Testis (tissue), 5 donors: ENCODE results near the gene TVP23C. TPM values are rescaled to one million over a fixed set of nuclear protein-coding genes. Genes with fewer than 3 reads are reported as not detected.
"Not testable (repeated sequence)": the region's sequence is repeated elsewhere in the genome, so short reads cannot be mapped to it uniquely, and the experiment has no call there.

Experiments used
- DNase-seq: peaks from one replicate; pipeline ENCODE4 v3.0.0-alpha.2; 2019
- H3K27ac ChIP-seq, 2 donors: fragments of 200-600 bp; sonication (generic); one replicate each; pipeline ENCODE4 v1.5.1; 2019
- H3K27me3 ChIP-seq: fragments of 200-600 bp; sonication (generic); one replicate; pipeline ENCODE4 v1.5.1; 2019
- H3K36me3 ChIP-seq: fragments of 200-600 bp; sonication (generic); one replicate; pipeline ENCODE4 v1.5.1; 2017; ENCODE audit warnings: low read depth; ENCODE audit errors: missing control alignments
- H3K4me1 ChIP-seq: fragments of 200-600 bp; sonication (generic); one replicate; pipeline ENCODE4 v1.5.1; 2019
- H3K4me3 ChIP-seq, 2 donors: fragments of 200-600 bp; sonication (generic); one replicate each; pipeline ENCODE4 v1.5.1; 2017 to 2019
- H3K9me3 ChIP-seq: fragments of 200-600 bp; sonication (generic); one replicate; pipeline ENCODE4 v1.5.1; 2017
- WGBS, 2 donors: methylation state at CpG; one replicate each; pipeline ENCODE4 v1.1.5; 2018; 5-methylcytosine and 5-hydroxymethylcytosine counted together
- intact Hi-C: fragments of 100-400 bp; cut with DNase I; formaldehyde crosslinking; loops from one replicate; pipeline ENCODE4 v1.15.1; 2023; ENCODE audit warnings: low total_unique reads
- long read RNA-seq, 2 donors: transcript quantifications; one replicate each; lab custom pipeline, GENCODE V29; 2026
- polyA plus RNA-seq: library from polyadenylated mRNA; stranded (reverse); fragments of 350-450 nt; fragmentation: Illumina TruSeq; extraction: RNeasy Lipid Tissue Mini Kit (QIAGEN cat#74804); gene quantifications from one replicate; pipeline ENCODE4 v1.2.3, GENCODE V29; 2014; ENCODE audit warnings: low read depth, low replicate concordance; ENCODE audit not compliant: insufficient read depth
- total RNA-seq, 2 donors: library from RNA; depleted of rRNA; stranded (reverse); fragments of >200 nt; gene quantifications; one replicate each; pipeline ENCODE4 v1.2.3, GENCODE V29; 2016

The TVP23C gene
- 10 to 100 TPM; 41.1 to 48.6 TPM for total RNA-seq
- 6.3 TPM for polyA plus RNA-seq
- long read RNA-seq, donor 1: 0 reads
- long read RNA-seq, donor 2: 0 reads

DNA sequence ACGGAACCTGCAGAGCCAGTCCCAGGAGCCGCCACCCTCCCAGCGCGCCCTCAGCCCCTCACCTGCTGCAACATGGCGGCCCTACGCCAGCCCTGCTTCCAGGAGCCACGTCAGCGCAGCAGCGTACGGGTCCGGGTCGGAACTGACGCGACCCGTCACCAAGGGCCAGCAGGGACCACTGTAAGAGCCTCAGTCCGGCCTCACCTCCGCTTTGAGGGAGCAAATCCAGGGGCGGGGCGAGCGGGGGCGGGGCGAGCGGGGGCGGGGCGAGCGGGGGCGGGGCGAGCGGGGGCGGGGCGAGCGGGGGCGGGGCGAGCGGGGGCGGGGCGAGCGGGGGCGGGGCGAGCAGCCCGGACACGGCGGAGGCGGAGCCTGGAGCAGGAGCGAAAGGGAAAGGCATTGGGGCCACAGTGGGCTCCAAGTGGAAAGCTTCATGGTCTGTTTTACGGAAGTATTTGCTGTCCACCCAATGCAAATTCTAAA lies at the start of gene TVP23C:
TVP23C (minus strand) TSS at position 109 of the 483 bp plus-strand sequence; CDS start at position 74, 35 bp downstream.
- Histone ChIP-seq H3K4me3 (peak within 1 kb of the TSS; percentile 87 to 89), H3K27ac (peak within 1 kb of the TSS; percentile 77 to 80)
- intact Hi-C loops, H3K27me3 ChIP-seq, H3K4me1 ChIP-seq, H3K9me3 ChIP-seq, H3K36me3 ChIP-seq: not testable (repeated sequence)
- DNase-seq: peak; percentile 80
- WGBS, 2 donors: 1 to 2% methylated on average over 20 to 23 of the region's 46 CpGs

DNA sequence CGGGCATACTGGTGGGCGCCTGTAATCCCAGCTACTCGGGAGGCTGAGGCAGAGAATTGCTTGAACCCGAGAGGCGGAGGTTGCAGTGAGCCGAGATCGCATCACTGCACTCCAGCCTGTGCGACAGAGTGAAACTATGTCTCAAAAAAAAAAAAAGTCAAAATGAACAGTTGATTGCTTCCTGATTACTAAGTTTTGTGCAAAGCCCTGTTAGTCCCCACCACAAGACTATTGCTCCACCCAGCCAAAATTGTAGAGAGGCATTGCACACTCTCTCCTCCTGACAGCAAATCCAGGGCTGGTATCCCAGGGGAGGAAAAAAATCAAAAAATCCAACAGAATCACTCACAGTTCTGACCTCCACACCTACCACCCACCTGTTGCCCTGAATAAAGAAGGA lies 29.7 kb upstream of the TVP23C start:
- DNase-seq, H3K36me3 ChIP-seq, intact Hi-C loops, H3K4me1 ChIP-seq, H3K9me3 ChIP-seq, H3K27ac ChIP-seq, H3K27me3 ChIP-seq, H3K4me3 ChIP-seq: not testable (repeated sequence)
- WGBS, 2 donors: 92 to 93% methylated on average over 8 of the region's 8 CpGs

DNA sequence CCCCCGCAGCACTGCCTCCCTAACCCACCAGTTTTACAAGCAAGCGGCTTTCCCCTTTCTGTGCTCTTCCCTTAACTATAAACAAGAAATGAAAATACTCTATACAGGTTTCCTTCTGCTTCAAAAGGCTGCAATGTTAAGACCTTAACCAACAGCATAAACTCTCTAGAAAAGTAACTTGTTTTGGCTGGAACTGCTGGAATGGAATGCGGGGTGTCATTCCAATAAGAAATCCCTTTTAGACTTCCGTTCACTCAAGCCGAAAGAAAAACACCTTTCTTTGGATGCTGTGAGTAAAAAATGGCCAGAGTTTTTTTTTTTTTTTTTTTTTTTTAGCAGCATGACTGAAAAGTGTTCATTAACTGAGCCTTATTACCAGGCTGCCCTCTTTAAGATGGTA lies 28.7 kb upstream of the TVP23C start:
- H3K36me3 ChIP-seq, H3K9me3 ChIP-seq, H3K27me3 ChIP-seq, H3K4me3 ChIP-seq, DNase-seq, H3K27ac ChIP-seq, H3K4me1 ChIP-seq, intact Hi-C loops: not testable (repeated sequence)
- 56 to 62% methylated on average over 5 of the region's 5 CpGs for WGBS, 2 donors

DNA sequence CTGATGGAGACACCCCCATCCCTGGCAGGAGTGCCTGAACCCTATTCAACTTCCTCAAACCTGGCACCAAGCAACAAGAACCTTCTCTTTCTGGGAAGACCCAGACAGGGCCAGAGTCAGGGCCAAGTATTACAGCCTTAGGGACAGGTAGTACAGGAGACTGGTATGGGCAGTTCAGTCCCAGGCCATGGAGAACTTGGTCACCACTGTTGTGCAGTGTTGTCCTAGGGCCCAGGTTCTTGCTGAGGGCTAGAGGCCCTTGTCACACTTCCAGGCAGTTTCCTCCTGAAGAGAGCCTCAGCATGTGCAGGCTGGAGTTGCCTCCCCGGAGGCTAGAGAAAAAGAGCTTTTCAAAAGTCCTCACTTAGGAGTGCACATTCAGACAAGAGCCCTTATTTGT lies 27.6 kb upstream of the TVP23C start:
- H3K27me3 ChIP-seq, H3K36me3 ChIP-seq, H3K4me3 ChIP-seq, H3K27ac ChIP-seq, DNase-seq, H3K4me1 ChIP-seq, intact Hi-C loops, H3K9me3 ChIP-seq: not testable (repeated sequence)
- WGBS, 2 donors: 93 to 100% methylated on average over 1 of the region's 1 CpG

DNA sequence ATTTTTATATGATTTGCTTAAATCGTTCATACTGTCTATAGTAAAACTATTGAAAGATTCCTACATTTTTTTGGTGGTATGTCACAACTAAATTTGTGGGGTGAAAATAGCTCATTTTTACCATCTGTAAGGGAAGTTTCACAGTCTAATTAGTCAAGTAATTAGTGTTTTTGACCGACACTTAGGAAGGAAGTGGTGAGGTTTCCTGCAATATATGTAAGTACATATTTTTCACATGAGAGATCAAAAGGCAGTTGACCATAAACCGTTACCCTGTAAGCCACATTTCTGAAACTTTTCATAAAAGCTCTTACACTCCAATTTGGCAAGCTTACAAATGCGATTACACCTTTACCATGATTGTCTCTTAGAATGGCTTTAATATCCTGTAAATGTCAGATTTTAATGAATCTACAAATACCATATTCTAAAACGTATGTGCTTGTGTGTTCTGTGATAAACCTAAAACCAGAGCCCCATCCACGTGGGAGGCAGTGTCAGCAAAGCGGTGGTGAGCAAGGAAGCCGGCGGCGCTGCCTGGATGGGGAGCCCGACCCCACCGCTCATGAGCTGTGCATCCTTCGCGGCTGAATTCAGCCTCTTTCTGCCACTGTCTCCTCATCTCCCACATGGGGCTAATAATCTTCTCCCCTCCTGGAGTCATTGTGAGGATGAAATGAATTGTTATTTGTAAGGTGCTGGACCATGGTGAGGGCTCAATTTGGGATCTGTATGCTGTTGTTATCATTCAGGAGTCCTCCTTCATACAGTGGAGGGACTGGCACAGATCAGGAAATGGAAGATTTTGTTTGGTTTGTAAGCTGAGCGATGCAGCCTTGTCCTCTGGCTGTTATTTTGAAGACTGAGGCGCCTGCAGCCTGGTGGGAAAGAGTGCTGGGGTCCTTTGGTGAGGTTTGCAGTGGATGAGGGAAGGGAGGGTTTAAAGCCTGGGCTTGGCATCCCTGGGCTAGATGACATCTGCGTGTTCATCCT lies 26.6 kb upstream of the TVP23C start:
- H3K4me1 ChIP-seq, H3K27ac ChIP-seq, H3K36me3 ChIP-seq, H3K4me3 ChIP-seq, intact Hi-C loops, H3K27me3 ChIP-seq, DNase-seq, H3K9me3 ChIP-seq: not testable (repeated sequence)
- WGBS, 2 donors: 86% methylated on average over 13 to 14 of the region's 17 CpGs

DNA sequence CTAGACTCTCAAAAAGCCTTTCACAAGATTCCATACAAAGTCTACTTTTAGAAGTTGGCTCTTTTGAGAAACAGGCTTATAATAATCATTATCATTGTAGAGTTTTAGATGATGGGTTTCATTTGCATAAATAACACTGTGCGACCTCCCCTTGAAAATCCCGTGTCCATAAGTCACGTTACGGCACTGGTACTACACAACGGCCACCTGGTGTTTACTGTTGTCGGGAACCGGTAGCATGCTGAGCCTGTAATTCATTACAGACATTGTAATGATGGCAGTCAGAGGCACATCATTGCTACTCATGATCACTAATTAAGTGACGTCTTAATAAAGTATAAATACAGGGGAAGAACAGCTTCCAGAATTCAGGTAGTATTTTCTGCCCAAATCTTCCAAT lies 24.7 kb upstream of the TVP23C start:
- intact Hi-C loops, H3K4me1 ChIP-seq, H3K9me3 ChIP-seq, H3K27ac ChIP-seq, H3K27me3 ChIP-seq, DNase-seq, H3K4me3 ChIP-seq, H3K36me3 ChIP-seq: not testable (repeated sequence)
- 89 to 93% methylated on average over 8 of the region's 8 CpGs for WGBS, 2 donors

DNA sequence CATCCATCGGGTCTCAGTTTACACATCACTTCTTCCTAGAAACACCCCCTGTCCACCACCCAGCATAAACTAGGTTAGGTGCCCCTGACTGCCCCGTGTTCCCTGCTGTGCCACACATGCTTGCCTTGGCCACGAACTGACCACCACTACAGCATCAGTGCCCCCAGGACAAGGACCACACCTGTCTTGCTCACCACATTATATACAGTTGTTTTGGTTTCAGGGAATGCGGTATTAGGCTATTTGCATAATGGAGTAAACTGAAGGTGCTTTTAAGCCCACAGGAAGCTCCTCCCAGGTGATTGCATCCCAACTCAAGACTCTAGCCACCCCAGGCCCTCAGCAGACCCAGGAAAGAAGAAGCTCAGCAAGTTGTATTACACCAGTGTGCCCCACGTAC lies 20.0 kb upstream of the TVP23C start:
- WGBS, 2 donors: 90 to 94% methylated on average over 1 to 2 of the region's 5 CpGs
- DNase-seq, H3K4me1 ChIP-seq, H3K27me3 ChIP-seq, intact Hi-C loops, H3K9me3 ChIP-seq, H3K36me3 ChIP-seq, H3K4me3 ChIP-seq, H3K27ac ChIP-seq: not testable (repeated sequence)

DNA sequence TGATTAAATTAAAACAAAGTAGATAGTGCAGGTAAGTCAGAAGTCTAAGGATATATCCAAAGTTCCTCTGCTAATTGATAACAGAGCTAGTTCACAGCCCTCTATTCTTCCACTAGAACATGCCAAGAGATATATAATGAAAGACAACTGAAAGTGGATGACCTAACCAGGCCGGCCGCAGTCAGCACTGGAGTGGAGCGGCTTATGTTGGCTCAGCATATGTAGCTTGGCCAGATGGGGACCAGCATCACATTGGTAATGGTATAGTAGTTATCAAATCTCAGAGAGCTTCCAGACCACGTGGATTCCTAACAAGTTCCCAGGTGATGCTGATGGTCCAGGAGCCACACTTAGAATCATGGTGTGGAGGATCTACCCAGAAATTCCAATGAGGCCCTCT lies 18.2 kb upstream of the TVP23C start:
- H3K27ac ChIP-seq, H3K9me3 ChIP-seq, H3K4me3 ChIP-seq, H3K27me3 ChIP-seq, H3K4me1 ChIP-seq, DNase-seq, intact Hi-C loops, H3K36me3 ChIP-seq: not testable (repeated sequence)
- 95% methylated on average over 3 of the region's 4 CpGs; no CpG with 5 or more reads in 1 of the 2 donors for WGBS, 2 donors

DNA sequence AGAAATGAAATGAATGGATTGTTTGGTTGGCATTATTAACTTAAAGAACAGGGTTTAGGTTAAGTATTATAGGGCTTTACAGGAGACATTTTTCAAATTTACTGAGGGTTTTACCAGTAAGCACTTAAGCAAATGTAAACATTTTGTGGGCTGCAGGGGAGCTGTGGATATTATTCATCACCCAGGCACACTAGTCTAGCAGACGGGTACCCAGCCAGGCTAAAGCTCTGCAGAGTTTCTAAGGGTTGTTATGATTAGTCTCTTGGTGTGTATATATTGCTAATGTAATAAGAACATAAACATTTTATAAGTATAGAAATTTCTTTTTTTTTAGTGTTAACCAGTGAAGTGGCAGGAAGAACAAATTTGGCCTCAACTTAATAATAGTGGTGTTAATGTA lies 13.6 kb upstream of the TVP23C start:
- H3K4me1 ChIP-seq, H3K27me3 ChIP-seq, H3K9me3 ChIP-seq, H3K4me3 ChIP-seq, intact Hi-C loops, H3K36me3 ChIP-seq, DNase-seq, H3K27ac ChIP-seq: not testable (repeated sequence)
- WGBS, 2 donors: no CpG with 5 or more reads among the region's 1 CpG

DNA sequence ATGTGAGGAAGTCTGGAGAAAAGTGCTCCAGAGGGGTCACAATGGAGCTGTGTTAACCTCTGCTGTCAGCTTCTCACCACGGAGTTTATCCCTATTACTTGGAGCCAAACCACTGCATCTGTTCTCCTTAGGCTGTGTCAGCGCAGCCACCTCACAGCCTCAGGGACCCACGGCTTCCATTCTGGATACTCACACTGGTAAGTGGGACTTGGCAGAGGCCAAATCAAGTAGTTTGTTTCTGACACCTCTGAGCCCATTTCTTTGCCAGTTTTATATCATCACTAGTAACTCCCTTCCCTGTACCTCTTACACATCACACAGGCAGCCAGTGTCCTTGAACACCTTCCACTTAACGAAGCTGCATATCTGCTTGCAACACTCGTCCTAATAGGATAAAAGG lies 11.4 kb upstream of the TVP23C start:
- H3K27me3 ChIP-seq, H3K36me3 ChIP-seq, H3K9me3 ChIP-seq, H3K27ac ChIP-seq, intact Hi-C loops, DNase-seq, H3K4me3 ChIP-seq, H3K4me1 ChIP-seq: not testable (repeated sequence)
- 92% methylated on average over 2 of the region's 5 CpGs; no CpG with 5 or more reads in 1 of the 2 donors for WGBS, 2 donors

DNA sequence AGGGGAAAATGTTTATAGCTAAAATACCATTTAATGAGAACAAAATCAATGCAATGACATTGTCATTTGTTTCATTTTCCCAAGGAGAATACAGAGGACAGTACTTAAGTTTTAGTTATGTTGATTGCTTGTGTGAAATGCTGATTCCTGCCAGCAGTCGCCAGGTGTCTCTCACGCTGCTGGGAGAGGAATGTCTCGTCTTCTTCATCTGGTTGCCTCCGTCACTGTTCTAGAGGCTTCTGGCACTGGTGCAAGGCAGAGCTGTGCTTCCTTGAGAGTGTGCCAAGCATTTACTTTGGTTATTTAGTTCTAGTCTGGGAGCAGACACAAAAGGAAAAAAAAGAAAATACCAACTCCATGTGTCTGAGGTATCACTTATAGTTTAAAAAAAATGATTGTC lies 10.6 kb upstream of the TVP23C start:
- H3K9me3 ChIP-seq, intact Hi-C loops, H3K4me1 ChIP-seq, H3K27ac ChIP-seq, H3K27me3 ChIP-seq, H3K36me3 ChIP-seq, H3K4me3 ChIP-seq: not testable (repeated sequence)
- peak; percentile 22 for DNase-seq
- 38 to 44% methylated on average over 4 of the region's 4 CpGs for WGBS, 2 donors
